HUES6 (cell line): Measurements from ENCODE around the gene EBF3.

Experiments used
- H3K27ac ChIP-seq: 2 replicates; pipeline ENCODE4 v1.7.0; 2013; ENCODE audit warnings: low read depth, mild to moderate bottlenecking, low read length, inconsistent platforms
- H3K27me3 ChIP-seq: 2 replicates; pipeline ENCODE4 v1.6.1; 2013; ENCODE audit warnings: low read length; ENCODE audit not compliant: control insufficient read depth, insufficient read depth
- H3K36me3 ChIP-seq: 2 replicates; pipeline ENCODE4 v1.6.1; 2013; ENCODE audit warnings: low read length; ENCODE audit not compliant: control insufficient read depth, insufficient read depth
- H3K4me1 ChIP-seq: 2 replicates; pipeline ENCODE4 v1.6.1; 2013; ENCODE audit warnings: low read length; ENCODE audit not compliant: control insufficient read depth, insufficient read depth
- H3K4me3 ChIP-seq: 2 replicates; pipeline ENCODE4 v1.5.1; 2013; ENCODE audit warnings: low read depth, low read length
- H3K9ac ChIP-seq: one replicate; pipeline ENCODE4 v1.6.1; 2013; ENCODE audit warnings: mild to moderate bottlenecking, low read length
- H3K9me3 ChIP-seq: 2 replicates; pipeline ENCODE4 v1.6.1; 2013; ENCODE audit warnings: low read depth, low read length; ENCODE audit not compliant: control insufficient read depth, insufficient read depth

EBF3 gene

DNA sequence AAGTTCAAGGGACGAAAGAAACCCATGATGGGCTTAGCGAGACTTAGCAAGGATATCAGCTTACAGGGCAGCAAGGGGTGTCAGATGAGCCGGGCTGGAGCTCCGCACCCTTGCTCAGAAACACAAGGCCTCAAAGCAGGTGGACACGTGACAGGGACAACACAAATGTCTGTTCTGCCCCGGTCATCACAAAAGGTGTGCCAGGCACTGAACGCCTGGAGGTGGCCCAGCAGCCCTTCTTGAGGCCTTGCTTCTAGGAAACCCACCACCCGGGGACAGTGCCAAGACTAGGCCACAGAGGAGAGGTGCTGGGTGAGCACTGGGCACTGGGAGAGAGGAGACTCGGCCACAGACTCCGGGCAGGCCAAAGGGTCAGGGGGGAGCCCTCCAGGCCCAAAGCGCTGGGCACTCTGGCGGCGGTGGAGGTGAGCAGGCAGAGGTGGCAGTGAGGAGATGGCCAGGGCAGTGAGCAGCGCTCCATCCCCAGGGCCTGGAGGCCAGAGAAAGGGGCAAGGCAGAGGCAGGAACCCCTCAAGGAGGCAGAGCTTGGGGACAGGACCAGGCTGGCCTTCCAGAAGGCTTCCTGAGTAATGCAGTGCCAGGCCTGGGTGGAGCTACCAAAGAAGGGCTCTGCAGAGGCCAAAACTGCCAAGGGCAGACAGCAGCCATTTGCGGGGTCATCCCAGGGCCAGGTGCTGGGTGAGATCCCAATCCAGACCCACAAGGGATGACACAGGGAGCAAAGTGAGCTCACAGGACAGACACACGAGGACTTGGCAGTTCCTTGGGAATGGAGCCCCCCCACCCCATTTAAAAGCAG, 22.7 kb downstream of the EBF3 start:
- no peak overlapping the region for H3K4me3 ChIP-seq
- H3K27ac ChIP-seq, result no peak overlapping the region
- no peaks in the 10 kb centered on the region for H3K27me3 ChIP-seq

DNA sequence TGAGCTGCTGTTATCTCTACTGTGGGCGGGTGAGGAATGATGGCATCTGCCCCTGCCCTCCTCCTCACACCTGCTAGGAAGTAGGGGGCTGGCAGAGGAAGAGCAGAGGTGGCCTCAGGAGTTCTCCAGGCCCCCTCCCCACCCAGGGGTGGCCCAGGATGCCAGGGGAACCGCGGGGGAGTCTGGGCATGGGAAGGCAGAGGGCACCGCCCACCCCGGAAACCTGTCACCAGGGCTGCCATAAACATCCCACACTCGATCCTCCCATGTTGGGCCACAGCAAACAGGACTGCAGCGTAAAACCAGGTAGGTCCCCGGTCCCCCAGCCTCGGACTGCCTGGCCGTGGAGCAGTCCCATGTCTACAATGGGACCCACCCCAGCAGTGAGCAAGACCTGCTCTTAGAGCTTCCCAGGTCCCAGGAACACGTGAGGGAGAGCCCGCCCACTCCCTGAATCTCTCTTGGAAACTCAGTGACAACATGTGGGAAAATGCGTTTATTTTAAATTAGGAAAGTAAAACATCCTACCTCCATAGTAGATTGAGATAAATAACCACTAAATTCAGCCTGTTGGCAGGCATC, 23.4 kb downstream of the EBF3 start:
- Histone ChIP-seq H3K9me3 (no peaks in the 10 kb centered on the region; the same call in 1 of the 2 replicates), H3K9ac (no peak overlapping the region), H3K4me3 (no peak overlapping the region), H3K4me1 (0 out of 2 replicates have a peak, but pooled peaks cover 3% of the 10 kb centered on the region), H3K27ac (no peak overlapping the region), H3K36me3 (no peaks in the 10 kb centered on the region), H3K27me3 (no peaks in the 10 kb centered on the region)

More for the DNA sequence above, 22.7 kb downstream of the EBF3 start:
- Histone ChIP-seq H3K9me3 (no peaks in the 10 kb centered on the region; the same call in 1 of the 2 replicates), H3K36me3 (no peaks in the 10 kb centered on the region), H3K9ac (no peak overlapping the region), H3K4me1 (0 out of 2 replicates have a peak, but pooled peaks cover 3% of the 10 kb centered on the region)

DNA sequence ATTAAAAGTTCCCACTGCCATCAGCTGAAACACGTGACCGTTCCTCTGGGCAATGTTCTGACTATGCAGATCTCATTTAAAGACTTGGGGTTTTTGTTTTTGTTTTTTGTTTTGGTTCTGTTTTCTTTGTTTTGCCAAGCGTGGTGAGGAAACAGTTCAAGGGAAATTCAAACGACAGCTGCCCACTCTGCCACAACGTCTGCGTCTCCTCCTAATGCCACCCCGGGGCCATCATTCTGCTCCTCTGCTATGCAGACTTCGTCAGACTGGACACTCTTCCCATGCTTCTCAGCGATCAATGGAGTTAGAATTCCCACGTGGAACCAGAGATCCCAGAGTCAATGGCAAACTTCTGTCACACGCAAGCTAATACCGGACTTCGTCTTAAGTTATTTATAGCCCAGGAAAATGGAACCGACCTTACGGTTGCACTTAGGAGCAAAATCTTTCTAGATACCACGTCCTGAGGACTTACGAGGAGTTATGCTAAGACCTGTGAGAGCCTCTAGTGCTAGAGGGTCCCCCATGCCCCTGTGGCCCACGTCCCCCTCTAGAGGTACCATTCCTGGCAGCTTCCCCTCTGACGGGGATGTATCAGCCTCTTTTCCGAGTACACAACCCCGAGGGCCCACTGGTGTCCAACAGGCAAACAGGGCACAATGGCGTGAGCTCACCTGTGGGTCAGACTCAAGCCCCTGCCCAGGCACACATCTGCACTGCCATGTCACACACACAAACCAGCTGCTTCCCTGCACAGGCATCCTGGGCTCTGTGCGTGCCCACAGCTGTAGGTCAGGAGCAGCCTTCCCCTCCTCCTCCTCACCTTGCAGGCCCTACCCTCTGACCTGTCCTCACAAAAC, 24.4 kb downstream of the EBF3 start:
- H3K9me3 ChIP-seq, result no peaks in the 10 kb centered on the region
- H3K36me3 ChIP-seq, result no peaks in the 10 kb centered on the region
- H3K4me1 ChIP-seq, result 0 out of 2 replicates have a peak, but pooled peaks cover 3% of the 10 kb centered on the region
- no peak overlapping the region for H3K27ac ChIP-seq
- H3K9ac ChIP-seq, result no peak overlapping the region
- H3K27me3 ChIP-seq, result no peaks in the 10 kb centered on the region
- H3K4me3 ChIP-seq, result no peak overlapping the region

DNA sequence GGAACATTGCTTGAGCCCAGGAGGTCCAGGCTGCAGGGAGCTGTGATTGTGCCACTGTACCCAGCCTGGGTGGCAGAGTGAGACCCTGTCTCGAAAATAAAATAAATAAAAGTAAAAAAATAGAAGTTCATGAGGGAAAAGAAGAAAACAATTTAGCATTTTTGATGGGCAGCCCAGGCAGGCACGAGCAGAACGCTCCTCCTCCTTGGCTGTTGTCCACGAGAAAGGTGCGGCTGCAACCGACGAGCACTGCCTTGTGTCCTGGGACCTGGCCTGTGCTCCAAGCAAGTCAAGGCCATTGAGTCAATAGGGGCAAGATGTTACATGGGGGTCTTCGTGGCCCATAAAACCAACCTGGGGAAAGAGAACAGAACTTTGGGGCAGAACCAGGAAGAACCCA, 25.6 kb downstream of the EBF3 start:
- Histone ChIP-seq H3K9ac (no peak overlapping the region), H3K9me3 (no peaks in the 10 kb centered on the region), H3K27ac (no peak overlapping the region), H3K36me3 (no peaks in the 10 kb centered on the region), H3K27me3 (no peaks in the 10 kb centered on the region), H3K4me3 (no peak overlapping the region), H3K4me1 (0 out of 2 replicates have a peak, but pooled peaks cover 3% of the 10 kb centered on the region)

DNA sequence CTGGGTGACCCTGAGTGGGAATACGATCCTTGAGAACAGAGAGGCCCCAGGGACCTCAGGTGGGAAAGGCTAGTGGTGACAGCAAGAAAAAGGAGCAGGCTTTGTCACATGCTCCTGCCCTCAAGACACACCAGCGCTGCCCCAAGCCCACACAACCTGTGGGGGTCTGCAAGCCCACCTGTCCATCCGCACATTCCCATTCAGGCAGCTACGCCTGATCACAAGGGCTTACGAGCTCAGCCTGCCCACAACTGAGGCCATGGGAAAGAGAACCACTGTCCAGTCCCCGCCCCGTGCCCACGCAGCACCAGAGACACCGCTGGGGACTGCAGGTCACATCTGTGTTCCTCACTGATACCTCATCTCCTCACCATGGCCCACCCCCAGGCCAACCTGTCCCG, 26.7 kb downstream of the EBF3 start:
- Histone ChIP-seq H3K9me3 (no peaks in the 10 kb centered on the region), H3K9ac (no peak overlapping the region), H3K27me3 (no peaks in the 10 kb centered on the region), H3K4me1 (no peaks in the 10 kb centered on the region), H3K36me3 (no peaks in the 10 kb centered on the region), H3K27ac (no peak overlapping the region), H3K4me3 (no peak overlapping the region)

DNA sequence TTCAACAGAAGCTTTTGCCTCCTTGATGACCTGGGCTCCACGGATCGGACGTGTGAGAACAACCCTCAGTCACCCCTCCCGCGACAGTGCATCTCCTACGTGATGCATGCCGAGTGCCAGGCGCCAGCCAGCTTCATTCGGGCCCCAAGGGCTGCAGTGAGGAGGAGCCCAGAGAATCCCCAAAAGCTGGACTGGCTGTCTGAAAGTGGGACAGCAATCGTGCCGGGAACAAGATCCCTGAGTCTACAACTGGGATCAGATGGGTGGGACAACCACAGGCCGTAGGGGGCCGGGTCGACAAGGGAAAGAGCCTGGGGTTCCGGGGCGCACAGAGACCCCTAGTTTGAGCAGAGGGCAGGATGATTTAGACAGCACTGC, 27.2 kb downstream of the EBF3 start:
- Histone ChIP-seq H3K9ac (no peak overlapping the region), H3K4me1 (no peaks in the 10 kb centered on the region), H3K36me3 (no peaks in the 10 kb centered on the region), H3K9me3 (no peaks in the 10 kb centered on the region), H3K4me3 (no peak overlapping the region), H3K27ac (no peak overlapping the region), H3K27me3 (no peaks in the 10 kb centered on the region)

DNA sequence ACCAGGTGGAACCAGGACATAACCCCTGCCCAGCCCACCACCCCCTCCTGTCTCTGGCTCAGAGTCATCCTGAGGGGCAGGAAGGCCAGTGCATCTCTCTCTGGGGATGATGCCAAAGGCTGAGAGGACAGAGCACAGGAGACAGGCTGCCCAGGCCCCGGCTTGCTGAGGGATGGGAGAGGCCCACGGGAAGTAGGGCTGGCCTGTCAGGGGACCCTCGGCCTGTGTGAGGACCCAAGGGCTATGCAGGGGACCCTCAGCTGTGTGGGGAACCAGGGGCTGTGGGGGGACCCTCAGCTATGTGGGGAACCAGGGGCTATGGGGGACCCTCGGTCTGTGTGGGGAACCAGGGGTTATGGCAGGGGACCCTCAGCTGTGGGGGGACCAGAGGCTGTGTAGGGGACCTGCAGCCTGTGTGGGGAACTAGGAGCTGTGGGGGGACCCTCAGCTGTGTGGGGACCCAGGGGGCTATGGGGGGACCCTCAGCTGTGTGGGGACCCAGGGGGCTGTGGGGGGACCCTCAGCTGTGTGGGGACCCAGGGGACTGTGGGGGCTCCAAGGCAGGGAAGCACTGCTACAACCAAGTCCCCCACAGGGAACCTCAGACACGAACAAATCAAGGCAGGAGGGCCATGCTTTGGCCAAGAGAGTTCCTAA, 27.7 kb downstream of the EBF3 start:
- H3K36me3 ChIP-seq, result no peaks in the 10 kb centered on the region
- no peaks in the 10 kb centered on the region for H3K9me3 ChIP-seq
- H3K4me3 ChIP-seq, result no peak overlapping the region
- no peaks in the 10 kb centered on the region for H3K4me1 ChIP-seq
- H3K9ac ChIP-seq, result no peak overlapping the region
- H3K27ac ChIP-seq, result no peak overlapping the region
- no peaks in the 10 kb centered on the region for H3K27me3 ChIP-seq

DNA sequence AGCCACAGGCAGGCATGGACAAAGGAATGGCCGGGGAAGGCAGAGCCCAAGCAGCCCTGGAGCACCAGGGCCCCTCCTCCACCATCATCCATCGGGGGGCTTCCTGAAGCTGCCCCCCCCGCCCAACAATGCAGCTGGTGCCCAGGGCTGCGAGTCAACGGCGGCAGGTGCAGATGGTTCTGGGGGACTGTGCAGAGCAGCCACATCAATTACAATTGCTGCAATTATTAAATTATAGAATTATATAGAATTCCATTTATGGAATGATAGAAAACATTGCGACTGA, 28.3 kb downstream of the EBF3 start:
- Histone ChIP-seq H3K4me3 (no peak overlapping the region), H3K4me1 (no peaks in the 10 kb centered on the region), H3K36me3 (no peaks in the 10 kb centered on the region), H3K9ac (no peak overlapping the region), H3K27me3 (no peaks in the 10 kb centered on the region), H3K9me3 (no peaks in the 10 kb centered on the region), H3K27ac (no peak overlapping the region)

DNA sequence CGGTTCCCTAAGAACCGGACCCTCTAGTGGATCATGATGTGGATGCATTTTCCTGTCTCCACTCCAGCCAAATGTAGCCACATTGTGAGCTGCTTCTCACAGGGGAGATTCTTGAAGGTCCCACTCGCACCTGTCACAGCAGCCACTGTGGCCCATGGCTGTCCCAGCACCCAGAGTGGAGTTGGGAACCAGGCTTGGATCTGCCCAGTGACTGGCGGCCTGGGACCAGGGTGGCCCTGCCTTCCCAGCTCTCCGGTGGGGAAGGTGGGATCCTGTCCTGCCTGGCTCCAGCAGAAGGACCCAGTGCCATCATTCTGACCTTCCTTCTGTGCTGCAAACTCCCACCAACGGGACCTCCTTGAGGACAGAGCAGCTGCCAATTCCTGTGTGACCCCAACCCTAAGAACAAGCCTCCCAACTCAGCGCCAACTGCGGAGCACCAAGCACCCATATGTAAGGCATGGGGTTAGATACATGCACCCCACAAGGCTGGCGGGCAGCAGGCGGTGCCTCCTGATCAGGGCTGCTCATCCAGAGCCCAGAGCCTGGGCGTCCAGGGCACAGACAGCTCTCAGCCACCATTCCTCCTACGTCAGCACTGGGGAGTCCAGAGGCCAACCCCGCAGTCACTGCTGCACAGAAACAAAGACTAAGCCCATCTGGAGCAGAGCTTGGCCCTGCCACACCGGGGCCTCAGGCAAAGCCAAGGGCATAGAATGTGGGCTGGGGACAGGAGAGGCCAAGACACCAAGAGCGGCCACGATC, 28.8 kb downstream of the EBF3 start:
- Histone ChIP-seq H3K9ac (no peak overlapping the region), H3K36me3 (no peaks in the 10 kb centered on the region), H3K27me3 (no peaks in the 10 kb centered on the region), H3K27ac (no peak overlapping the region), H3K4me1 (no peaks in the 10 kb centered on the region), H3K4me3 (no peak overlapping the region), H3K9me3 (no peaks in the 10 kb centered on the region)

DNA sequence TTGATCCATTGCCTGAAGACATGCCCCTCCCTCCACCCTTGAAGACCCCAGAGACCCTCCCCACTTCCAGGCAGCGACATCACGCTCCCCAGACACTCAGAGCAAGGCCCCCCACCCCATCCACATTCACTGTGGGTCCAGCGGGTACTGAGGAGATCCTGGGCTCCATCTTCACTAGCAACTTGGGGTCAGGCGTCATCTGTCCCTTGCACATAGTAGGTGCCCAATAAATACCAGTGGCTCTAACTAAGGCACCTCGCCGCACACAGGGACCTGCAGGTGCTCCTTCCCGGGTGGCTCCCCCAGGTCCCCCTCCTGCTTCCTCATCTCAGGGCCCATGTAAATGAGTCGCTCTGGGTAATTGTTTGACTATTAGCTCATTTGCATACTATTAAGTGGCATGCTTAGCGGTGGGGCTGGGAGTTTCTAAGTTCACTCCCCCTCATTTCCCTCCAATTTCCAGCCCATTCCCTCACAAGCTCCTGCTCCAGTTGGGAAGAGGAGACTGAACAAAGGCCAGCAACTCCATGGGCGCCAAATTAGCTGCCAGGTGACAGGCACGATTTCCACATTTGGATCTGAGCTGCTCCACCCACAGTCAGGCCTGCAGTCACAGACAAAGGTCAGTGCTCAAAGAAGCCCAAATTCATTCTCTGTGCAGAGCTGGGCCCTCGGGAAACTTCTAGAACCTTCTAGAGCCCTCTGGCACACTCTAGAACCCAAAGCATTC, 29.7 kb downstream of the EBF3 start:
- H3K27ac ChIP-seq, result no peak overlapping the region

More for the DNA sequence above, 29.7 kb downstream of the EBF3 start:
- Histone ChIP-seq H3K4me1 (no peaks in the 10 kb centered on the region), H3K9ac (no peak overlapping the region), H3K9me3 (no peaks in the 10 kb centered on the region), H3K27me3 (no peaks in the 10 kb centered on the region), H3K36me3 (no peaks in the 10 kb centered on the region), H3K4me3 (no peak overlapping the region)
